Neural cell (in vitro differentiated cells): Measurements from ENCODE around the gene GPR146. TPM values are rescaled to one million over a fixed set of nuclear protein-coding genes. Genes with fewer than 3 reads are reported as not detected.

Experiments used
- H2AFZ ChIP-seq: fragments of 200-600, 300-800 bp; sonication (generic), shearing (Covaris generic); 2 replicates; pipeline ENCODE4 v1.6.0; 2014; ENCODE audit warnings: low read depth, mild to moderate bottlenecking, antibody characterized with exemption, low read length, moderate library complexity
- H3F3A ChIP-seq: fragments of 200-600 bp; shearing (Covaris generic); 2 replicates; pipeline ENCODE4 v1.6.1; 2016; ENCODE audit warnings: mild to moderate bottlenecking, moderate library complexity, mixed read lengths, antibody characterized with exemption, low read length; ENCODE audit not compliant: insufficient read depth, poor library complexity, severe bottlenecking
- H3K27ac ChIP-seq: fragments of 200-600, 300-800 bp; sonication (generic), shearing (Covaris generic); 2 replicates; pipeline ENCODE4 v1.5.1; 2014; ENCODE audit warnings: mild to moderate bottlenecking, low read length, moderate library complexity
- H3K27me3 ChIP-seq: fragments of 300-800, 200-600 bp; sonication (generic), shearing (Covaris generic); 2 replicates; pipeline ENCODE4 v1.6.0; 2014; ENCODE audit warnings: mild to moderate bottlenecking, low read depth, low read length, moderate library complexity; ENCODE audit not compliant: insufficient read depth
- H3K36me3 ChIP-seq: fragments of 300-800, 200-600 bp; sonication (generic), shearing (Covaris generic); 2 replicates; pipeline ENCODE4 v1.5.1; 2014; ENCODE audit warnings: mild to moderate bottlenecking, antibody characterized with exemption, low read length, moderate library complexity; ENCODE audit not compliant: insufficient read depth
- H3K4me2 ChIP-seq: fragments of 300-800, 200-600 bp; sonication (generic), shearing (Covaris generic); 2 replicates; pipeline ENCODE4 v1.6.0; 2014; ENCODE audit warnings: mild to moderate bottlenecking, low read length
- H3K4me3 ChIP-seq: fragments of 300-800, 200-600 bp; sonication (generic), shearing (Covaris generic); 2 replicates; pipeline ENCODE4 v1.5.1; 2014; ENCODE audit warnings: mild to moderate bottlenecking, low read length, moderate library complexity
- H3K79me2 ChIP-seq: fragments of 200-600 bp; shearing (Covaris generic); replicated peaks from 2 replicates; pipeline ENCODE4 v1.6.0; 2014; ENCODE audit warnings: mild to moderate bottlenecking, low read length, moderate library complexity; ENCODE audit not compliant: insufficient read depth
- H3K9ac ChIP-seq: fragments of 300-800, 200-600 bp; sonication (generic), shearing (Covaris generic); 2 replicates; pipeline ENCODE4 v1.6.1; 2016; ENCODE audit warnings: mild to moderate bottlenecking, low read length, mixed read lengths
- H3K9me2 ChIP-seq: fragments of 200-600 bp; shearing (Covaris generic); 2 replicates; pipeline ENCODE4 v1.6.1; 2016; ENCODE audit warnings: mild to moderate bottlenecking, low read length, mixed read lengths; ENCODE audit not compliant: insufficient read depth
- H3K9me3 ChIP-seq: fragments of 200-600, 300-800 bp; sonication (generic), shearing (Covaris generic); 2 replicates; pipeline ENCODE4 v1.6.1; 2016; ENCODE audit warnings: mild to moderate bottlenecking, mixed run types, low read length, moderate library complexity, mixed read lengths
- H4K20me1 ChIP-seq: fragments of 200-600 bp; shearing (Covaris generic); 2 replicates; pipeline ENCODE4 v1.6.1; 2016; ENCODE audit warnings: mild to moderate bottlenecking, mixed run types; ENCODE audit not compliant: insufficient read depth
- CTCF ChIP-seq: fragments of 450-650 bp; IDR thresholded peaks from 2 replicates; pipeline ENCODE4 v1.5.1; 2014; ENCODE audit warnings: antibody characterized with exemption, mild to moderate bottlenecking, moderate library complexity; ENCODE audit not compliant: poor library complexity, severe bottlenecking
- EP300 ChIP-seq: fragments of 450-650 bp; conservative IDR thresholded peaks from 2 replicates; pipeline ENCODE4 v1.6.1; 2014; ENCODE audit warnings: antibody characterized with exemption, mild to moderate bottlenecking, moderate library complexity; ENCODE audit not compliant: poor library complexity, severe bottlenecking
- EZH2 ChIP-seq: fragments of 200-600, 300-800 bp; shearing (Covaris generic), sonication (generic); IDR thresholded peaks from 2 replicates; pipeline ENCODE4 v1.6.1; 2014; ENCODE audit warnings: antibody characterized with exemption, low read length, borderline replicate concordance, mild to moderate bottlenecking; ENCODE audit not compliant: insufficient read depth, poor library complexity, severe bottlenecking
- MXI1 ChIP-seq: fragments of 450-650 bp; conservative IDR thresholded peaks from 2 replicates; pipeline ENCODE4 v1.6.1; 2014; ENCODE audit warnings: antibody characterized with exemption, mild to moderate bottlenecking; ENCODE audit not compliant: poor library complexity, severe bottlenecking
- POLR2AphosphoS5 ChIP-seq: IDR thresholded peaks from 2 replicates; pipeline ENCODE4 v1.6.1; 2012
- RAD21 ChIP-seq: fragments of 450-650 bp; conservative IDR thresholded peaks from 2 replicates; pipeline ENCODE4 v1.6.1; 2014; ENCODE audit warnings: antibody characterized with exemption, mild to moderate bottlenecking, moderate library complexity
- REST ChIP-seq: IDR thresholded peaks from 2 replicates; pipeline ENCODE4 v1.6.1; 2012; ENCODE audit warnings: borderline replicate concordance
- SMC3 ChIP-seq: fragments of 450-650 bp; conservative IDR thresholded peaks from 2 replicates; pipeline ENCODE4 v1.6.1; 2014; ENCODE audit warnings: antibody characterized with exemption, mild to moderate bottlenecking, moderate library complexity; ENCODE audit not compliant: poor library complexity
- TAF1 ChIP-seq: IDR thresholded peaks from 2 replicates; pipeline ENCODE4 v1.6.1; 2012; ENCODE audit warnings: low read depth
- polyA plus RNA-seq: library from polyadenylated mRNA; depleted of rRNA; stranded (reverse); fragments of >200 nt; gene quantifications from 2 replicates; pipeline ENCODE4 v1.2.3, GENCODE V29; 2014

Gene GPR146
- polyA plus RNA-seq, 1 donor from 2014 or later: not detected

- H3K9me3 ChIP-seq: peaks cover 14% of the 10 kb centered on the region
- TF ChIP-seq EP300 (no peak), SMC3 (no peak), REST (no peak), CTCF (no peak), RAD21 (no peak), POLR2AphosphoS5 (no peak), TAF1 (no peak), EZH2 (no peak), MXI1 (no peak)
- H3K4me3 ChIP-seq: no peak overlapping the region
- no peaks in the 10 kb centered on the region for H3K9me2 ChIP-seq
- no peaks in the 10 kb centered on the region for H3K27me3 ChIP-seq
- no peak overlapping the region for H3K9ac ChIP-seq
- H2AFZ ChIP-seq: no peak overlapping the region
- peaks cover 11% of the 10 kb centered on the region for H3K36me3 ChIP-seq
- no peak overlapping the region for H3K27ac ChIP-seq
- peaks cover 18% of the 10 kb centered on the region for H3K79me2 ChIP-seq
- no peak overlapping the region for H3K4me2 ChIP-seq
- peaks cover 14% of the 10 kb centered on the region for H4K20me1 ChIP-seq
- no peaks in the 10 kb centered on the region for H3F3A ChIP-seq
Observed at GRCh38 chr7:1019789-1020610, 24.3 kb upstream of the GPR146 start.

DNA sequence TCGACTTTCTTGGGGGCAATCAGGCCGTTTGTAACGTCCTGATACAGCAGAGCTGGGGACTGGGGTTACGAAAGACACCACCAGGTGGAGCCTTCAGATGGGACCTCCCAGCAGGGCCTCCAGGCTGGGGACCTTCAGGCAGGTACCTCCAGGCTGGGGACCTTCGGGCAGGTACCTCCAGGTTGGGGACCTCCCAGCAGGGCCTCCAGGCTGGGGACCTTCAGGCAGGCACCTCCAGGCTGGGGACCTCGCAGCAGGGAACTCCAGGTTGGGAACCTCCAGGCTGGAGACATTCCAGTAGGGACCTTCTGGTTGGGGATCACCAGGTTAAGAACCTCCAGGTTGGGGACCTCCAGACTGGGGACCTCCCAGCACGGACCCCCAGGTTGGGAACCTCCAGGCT, 23.5 kb upstream of the GPR146 start:
- H4K20me1 ChIP-seq: peaks cover 15% of the 10 kb centered on the region

More for the DNA sequence above, 23.5 kb upstream of the GPR146 start:
- H3K27me3 ChIP-seq: no peaks in the 10 kb centered on the region
- no peak overlapping the region for H3K4me3 ChIP-seq
- H3K79me2 ChIP-seq: peaks cover 26% of the 10 kb centered on the region
- peaks cover 14% of the 10 kb centered on the region for H3K36me3 ChIP-seq
- H3K9me3 ChIP-seq: peaks cover 14% of the 10 kb centered on the region
- H3K27ac ChIP-seq: no peak overlapping the region
- no peak overlapping the region for H3K4me2 ChIP-seq
- H3K9me2 ChIP-seq: no peaks in the 10 kb centered on the region
- no peaks in the 10 kb centered on the region for H3F3A ChIP-seq
- no peak for TF ChIP-seq POLR2AphosphoS5
- TF ChIP-seq RAD21: no peak
- TF ChIP-seq TAF1: no peak
- TF ChIP-seq REST: no peak
- no peak for TF ChIP-seq MXI1
- no peak for TF ChIP-seq SMC3
- no peak overlapping the region for H2AFZ ChIP-seq
- H3K9ac ChIP-seq: no peak overlapping the region
